Heart left ventricle (tissue), 16 donors: ENCODE measurements around the gene PPP2R5D. TPM values are rescaled to one million over a fixed set of nuclear protein-coding genes. Genes with fewer than 3 reads are reported as not detected.

Experiments used
- ATAC-seq, 4 donors: fragments of 200-7000 bp; cut with Tn5 transposase; one replicate each; pipeline ENCODE4 v1.9.1; 2020 to 2022; ENCODE audit warnings: moderate library complexity in 4 of 4, mild to moderate bottlenecking in 3 of 4, moderate number of reproducible peaks in 1 of 4
- DNase-seq, 5 donors: peaks; one replicate each; pipeline ENCODE4 v3.0.0-alpha.2; 2020
- H3K27ac ChIP-seq, 12 donors: fragments of 200-600 bp; sonication (generic) in 4 of 12; one replicate each; pipeline versions ENCODE4 v1.5.0 to v1.8.0; 2016 to 2022; ENCODE audit warnings: mild to moderate bottlenecking in 2 of 12
- H3K27me3 ChIP-seq, 9 donors: fragments of 200-600 bp; sonication (generic) in 2 of 9; one replicate each; pipeline versions ENCODE4 v1.5.1 to v1.8.0; 2016 to 2022; ENCODE audit warnings: mild to moderate bottlenecking in 3 of 9
- H3K36me3 ChIP-seq, 9 donors: fragments of 200-600 bp; sonication (generic) in 2 of 9; one replicate each; pipeline versions ENCODE4 v1.5.0 to v1.8.0; 2018 to 2022; ENCODE audit warnings: mild to moderate bottlenecking in 2 of 9
- H3K4me1 ChIP-seq, 12 donors: fragments of 200-600 bp; sonication (generic) in 4 of 12; one replicate each; pipeline versions ENCODE4 v1.5.0 to v1.8.0; 2016 to 2022; ENCODE audit warnings: mild to moderate bottlenecking in 3 of 12
- H3K4me3 ChIP-seq, 12 donors: fragments of 200-600 bp; sonication (generic) in 4 of 12; one replicate each; pipeline versions ENCODE4 v1.5.0 to v1.8.0; 2017 to 2022; ENCODE audit warnings: mild to moderate bottlenecking in 9 of 12, moderate library complexity in 4 of 12
- H3K9me3 ChIP-seq, 12 donors: fragments of 200-600 bp; sonication (generic) in 4 of 12; one replicate each; pipeline versions ENCODE4 v1.5.0 to v1.8.0; 2016 to 2022; ENCODE audit warnings: mild to moderate bottlenecking in 1 of 12
- POLR2A ChIP-seq, 2 donors: fragments of 450-650 bp; IDR thresholded peaks; one replicate each; pipeline ENCODE4 v1.6.1; 2017; ENCODE audit warnings: antibody characterized with exemption in 2 of 2, mild to moderate bottlenecking in 2 of 2, moderate library complexity in 2 of 2
- WGBS, 4 donors: extraction: QIAGEN DNeasy Blood & Tissue Kit in 2 of 4; methylation state at CpG; one replicate each; pipeline versions ENCODE4 v1.1.5 to v1.1.7; 2013 to 2018; 5-methylcytosine and 5-hydroxymethylcytosine counted together
- intact Hi-C, 10 donors: fragments of 100-400 bp; cut with DNase I; formaldehyde crosslinking; loops; one replicate each; pipeline versions ENCODE4 v1.11.1 to v1.14.2; 2022
- long read RNA-seq, 3 donors: library from polyadenylated mRNA; unstranded; transcript quantifications; one replicate each; pipeline ENCODE4 v2.0.0, GENCODE V29; 2020 to 2021
- polyA plus RNA-seq, 2 donors: library from polyadenylated mRNA; stranded (reverse); fragments of 200-250 nt; gene quantifications; one replicate each; pipeline ENCODE4 v1.2.3, GENCODE V29; 2013
- total RNA-seq, 9 donors: library from RNA; depleted of rRNA in 2 of 9; stranded (reverse); fragments of >200 nt in 2 of 9; fragmentation: NEBNext Ultra II Directional in 3 of 9; extraction: Animal tissue kit (Norgen Biotek cat#: 25700) in 3 of 9; gene quantifications; one replicate each; pipeline versions ENCODE4 v1.1.0 to v1.2.4, GENCODE V29; 2016 to 2023
- TF ChIP-seq, protein P1 (sequence below), 12 donors: fragments of 200-600 bp; sonication (generic) in 4 of 12; IDR thresholded peaks; one replicate each; pipeline versions ENCODE4 v1.5.0 to v1.8.0; 2018 to 2022; ENCODE audit warnings: antibody characterized with exemption in 12 of 12, mild to moderate bottlenecking in 5 of 12
- donor health status: ischemic (EF 13 %, LVEDD 7.1; RV severe dilation, severe dysfunction).
- donor health status: healthy with polysubstance abuse.
- donor health status: DM: no; HTN: yes; CAD: no.
- donor health status: DM: no; HTN: no; CAD: no.
- donor health status: ischemic (EF 25% LVEDD 6.9; RV normal size, moderate dysfunction).
- donor health status: ischemic (EF 25% LVEDD 5.7; RV mildly dilated, moderate dysfunction).
- donor health status: healthy.
- donor health status: DM: yes; HTN: yes; CAD: no.
- donor health status: ischemic (EF 35%, LVEDD 5.7; RV mildly dilated, moderate dysfunction).
- donor health status: nonischemic (EF 11% LVEDD 7.7; RV severe dilation, severe dysfunction).
- donor health status: DM: yes; HTN: yes; CAD: no.
- donor health status: PGD.
- donor health status: ischemic (EF 29% LVEDD 5.4; RV normal size, mild dysfunction).
- donor health status: nonischemic (EF 23%, LVEDD 6.1; RV moderate dilation, normal function).

The PPP2R5D gene
- total RNA-seq, result 10 to 100 TPM; 30.9 to 51.3 (median 35.1) TPM
- 10 to 100 TPM; 21.4 to 50.2 TPM for polyA plus RNA-seq
- long read RNA-seq, donor 1, partial matches to known transcripts, result 31 of 34 reads
- long read RNA-seq, donor 1, other reads (novel, unspliced or antisense), result 0 of 34 reads
- long read RNA-seq, donor 2, transcript PPP2R5D-208 (16 exons, 3,044 nt), result major isoform, 20 of 108 reads
- long read RNA-seq, donor 2, transcript PPP2R5D-202 (16 exons, 2,894 nt), result minor isoform, 9 of 108 reads
- long read RNA-seq, donor 2, partial matches to known transcripts, result 65 of 108 reads
- long read RNA-seq, donor 2, other reads (novel, unspliced or antisense), result 14 of 108 reads
- long read RNA-seq, donor 3, partial matches to known transcripts, result 21 of 24 reads
- long read RNA-seq, donor 3, other reads (novel, unspliced or antisense), result 0 of 24 reads

DNA sequence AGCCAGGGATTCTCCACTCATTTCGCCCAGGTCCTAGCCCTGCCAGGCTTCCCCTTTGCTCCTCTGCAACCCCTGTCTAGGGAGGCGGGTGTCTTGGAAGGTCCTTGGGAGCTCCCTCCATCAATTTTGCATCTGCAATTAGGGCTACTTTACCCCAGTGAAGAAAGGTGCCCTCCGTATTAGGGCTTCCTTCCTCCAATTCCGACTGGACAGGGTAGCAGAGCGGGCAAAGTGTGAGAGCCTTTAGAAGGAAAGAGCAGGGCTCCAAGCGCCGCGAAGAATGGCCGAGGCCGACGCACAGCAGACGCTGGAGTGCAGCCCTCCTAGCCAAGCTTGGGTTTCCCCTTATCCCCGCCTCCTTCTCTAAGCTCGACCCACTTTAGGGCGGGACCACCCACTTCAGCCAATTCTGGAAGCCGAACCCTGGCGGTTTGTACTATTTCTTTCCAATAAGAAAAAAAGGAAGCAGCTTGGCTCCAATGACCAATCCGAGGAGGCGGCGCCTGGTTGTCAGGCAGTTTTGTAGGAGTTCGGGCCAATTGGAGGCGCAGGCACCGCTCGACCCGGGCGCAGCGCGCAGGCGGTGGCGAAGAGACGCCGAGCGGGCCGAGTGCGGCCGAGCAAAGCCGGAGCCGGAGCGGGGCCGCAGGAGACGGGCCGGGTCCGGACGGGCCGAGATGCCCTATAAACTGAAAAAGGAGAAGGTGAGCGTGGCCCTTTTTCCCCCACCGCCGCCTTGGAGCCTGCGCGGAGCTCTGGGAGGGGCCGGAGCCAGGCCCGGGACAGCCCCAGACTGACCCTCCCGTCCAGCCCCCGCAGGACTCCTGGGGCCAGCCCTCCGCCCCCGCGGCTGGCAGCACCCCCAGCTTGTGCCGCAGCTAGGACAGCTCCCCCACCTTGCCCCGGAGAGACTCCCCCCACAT is at the start of gene PPP2R5D:
TSS of gene PPP2R5D (plus strand) at position 570 of the 923 bp plus-strand sequence. CDS start at position 678, 108 bp downstream.
- intact Hi-C loops, result loop anchor here in 4 of 10 donors (2.0 to 10.0 kb wide), 5 partner anchors 55 to 202 kb away; partner anchors contain the start of genes CNPY3 (in 2 of the 4), BICRAL (in 1 of the 4), KLC4 (in 1 of the 4) and MRPL2 (in 1 of the 4)
- WGBS, 4 donors, result 0 to 1% (median 0%) methylated on average over 28 to 59 of the region's 59 CpGs
- H3K36me3 ChIP-seq, result peaks cover 0 to 12% (median 4%) of the 10 kb centered on the region in 9 donors
- H3K27me3 ChIP-seq, result no peaks in the 10 kb centered on the region
- H3K9me3 ChIP-seq, result no peaks in the 10 kb centered on the region
- TF ChIP-seq, protein P1, sequence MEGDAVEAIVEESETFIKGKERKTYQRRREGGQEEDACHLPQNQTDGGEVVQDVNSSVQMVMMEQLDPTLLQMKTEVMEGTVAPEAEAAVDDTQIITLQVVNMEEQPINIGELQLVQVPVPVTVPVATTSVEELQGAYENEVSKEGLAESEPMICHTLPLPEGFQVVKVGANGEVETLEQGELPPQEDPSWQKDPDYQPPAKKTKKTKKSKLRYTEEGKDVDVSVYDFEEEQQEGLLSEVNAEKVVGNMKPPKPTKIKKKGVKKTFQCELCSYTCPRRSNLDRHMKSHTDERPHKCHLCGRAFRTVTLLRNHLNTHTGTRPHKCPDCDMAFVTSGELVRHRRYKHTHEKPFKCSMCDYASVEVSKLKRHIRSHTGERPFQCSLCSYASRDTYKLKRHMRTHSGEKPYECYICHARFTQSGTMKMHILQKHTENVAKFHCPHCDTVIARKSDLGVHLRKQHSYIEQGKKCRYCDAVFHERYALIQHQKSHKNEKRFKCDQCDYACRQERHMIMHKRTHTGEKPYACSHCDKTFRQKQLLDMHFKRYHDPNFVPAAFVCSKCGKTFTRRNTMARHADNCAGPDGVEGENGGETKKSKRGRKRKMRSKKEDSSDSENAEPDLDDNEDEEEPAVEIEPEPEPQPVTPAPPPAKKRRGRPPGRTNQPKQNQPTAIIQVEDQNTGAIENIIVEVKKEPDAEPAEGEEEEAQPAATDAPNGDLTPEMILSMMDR (IDR thresholded peaks at IDR 0.05), result no peak
- TF ChIP-seq POLR2A (IDR thresholded peaks at IDR 0.05), result peak in 1 of 2 donors; percentile 93
- ATAC-seq, result peak; percentile 95 to 99 (median 98)
- peak within 1 kb of the TSS; percentile 74 to 97 (median 86) for H3K4me3 ChIP-seq
- DNase-seq, result peak; percentile 97 to 99 (median 98)
- peaks cover 3 to 61% (median 45%) of the 10 kb centered on the region in 12 donors for H3K4me1 ChIP-seq
- peak within 1 kb of the TSS; percentile 60 to 93 (median 90) for H3K27ac ChIP-seq

DNA sequence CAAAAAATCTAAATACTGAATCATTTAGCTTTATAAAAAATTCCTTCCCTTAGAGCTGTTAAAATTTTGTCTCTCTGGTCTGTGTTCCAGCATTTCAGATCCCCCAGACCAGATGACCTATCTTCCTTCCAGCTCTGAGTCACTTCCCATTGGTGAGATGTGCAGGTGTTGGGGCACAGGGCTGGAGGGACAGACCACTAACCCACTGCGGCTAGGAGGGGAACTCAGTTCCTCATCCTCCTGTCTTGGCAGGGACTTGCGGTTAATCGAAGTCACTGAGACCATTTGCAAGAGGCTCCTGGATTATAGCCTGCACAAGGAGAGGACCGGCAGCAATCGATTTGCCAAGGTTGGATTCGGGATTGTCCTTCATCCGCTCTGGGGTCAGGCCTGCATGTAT is 49.0 kb upstream of the PPP2R5D start:
- H3K36me3 ChIP-seq, result peaks cover 0 to 87% (median 60%) of the 10 kb centered on the region in 9 donors
- ATAC-seq (no peak), DNase-seq (no peak)
- 76 to 91% (median 83%) methylated on average over 7 of the region's 7 CpGs for WGBS, 4 donors
- TF ChIP-seq, protein P1 (IDR thresholded peaks at IDR 0.05), result no peak
- no peak for TF ChIP-seq POLR2A (IDR thresholded peaks at IDR 0.05)
- intact Hi-C loops, result no loop called here
- no peaks in the 10 kb centered on the region for H3K27me3 ChIP-seq
- H3K27ac ChIP-seq, result no peak overlapping the region
- H3K4me1 ChIP-seq, result peaks cover under 1 to 51% (median 13%) of the 10 kb centered on the region in 12 donors
- no peaks in the 10 kb centered on the region for H3K9me3 ChIP-seq
- H3K4me3 ChIP-seq, result no peak overlapping the region

DNA sequence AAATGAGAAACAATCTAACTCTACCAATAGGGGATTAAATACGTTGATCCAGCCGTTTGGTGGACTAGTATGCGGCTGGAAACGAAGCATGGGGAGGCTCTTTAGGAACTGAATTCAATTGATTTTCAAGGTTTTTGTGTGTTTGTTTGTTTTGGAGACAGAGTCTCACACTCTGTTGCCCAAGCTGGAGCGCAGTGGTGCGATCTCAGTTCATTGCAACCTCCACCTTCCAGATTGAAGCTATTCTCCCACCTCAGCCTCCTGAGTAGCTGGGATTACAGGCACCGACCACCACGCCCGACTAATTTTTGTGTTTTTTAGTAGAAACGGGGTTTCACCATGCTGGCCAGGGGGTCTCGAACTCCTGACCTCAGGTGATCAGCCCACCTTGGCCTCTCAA is 48.0 kb upstream of the PPP2R5D start:
- no peaks in the 10 kb centered on the region for H3K9me3 ChIP-seq
- no peak for TF ChIP-seq POLR2A (IDR thresholded peaks at IDR 0.05)
- TF ChIP-seq, protein P1 (IDR thresholded peaks at IDR 0.05), result no peak
- peaks cover 0 to 40% (median 5%) of the 10 kb centered on the region in 12 donors for H3K4me1 ChIP-seq
- H3K4me3 ChIP-seq, result no peak overlapping the region
- ATAC-seq (no peak), DNase-seq (no peak)
- intact Hi-C loops, result no loop called here
- H3K36me3 ChIP-seq, result peaks cover 0 to 97% (median 62%) of the 10 kb centered on the region in 9 donors
- 91 to 96% (median 95%) methylated on average over 11 of the region's 11 CpGs for WGBS, 4 donors
- no peaks in the 10 kb centered on the region for H3K27me3 ChIP-seq
- no peak overlapping the region for H3K27ac ChIP-seq
